PC-3 (cell line): ENCODE data around the gene PSMA3. TPM values are rescaled to one million over a fixed set of nuclear protein-coding genes. Genes with fewer than 3 reads are reported as not detected.
A peak's percentile ranks its signal among the peaks of the same experiment; 100 is the strongest.

ENCODE experiments used
- ATAC-seq: fragments of 200-7000 bp; cut with Tn5 transposase; 2 replicates; pipeline ENCODE4 v1.9.1; 2020; ENCODE audit warnings: mild to moderate bottlenecking, moderate library complexity
- BruUV-seq: library from RNA; stranded (reverse); fragments of 400-500 nt; replicated peaks from 2 replicates; lab custom pipeline; 2021; lab: Mats Ljungman, UMichigan
- CTCF ChIA-PET: fragments of 300-600 bp; sonication (Branson Sonifier 250); formaldehyde crosslinking; loops from one replicate; lab custom pipeline; 2022; ENCODE audit warnings: antibody characterized with exemption; lab: Charles Lee
- POLR2A ChIA-PET: fragments of 300-600 bp; sonication (Branson Sonifier 250); formaldehyde crosslinking; loops from one replicate; lab custom pipeline; 2022; ENCODE audit warnings: antibody characterized with exemption; ENCODE audit not compliant: unreplicated experiment; lab: Charles Lee
- DNase-seq: peaks from one replicate; pipeline ENCODE4 v3.0.0-alpha.2; 2015
- H2AFZ ChIP-seq: fragments of 300-600 bp; sonication (generic); 2 replicates; pipeline ENCODE4 v1.6.0; 2016; ENCODE audit warnings: antibody characterized with exemption, low read length
- H3F3A ChIP-seq: fragments of 300-600 bp; sonication (generic); one replicate; pipeline ENCODE4 v1.6.0; 2017; ENCODE audit warnings: antibody characterized with exemption, low read length, control low read depth, mild to moderate bottlenecking; ENCODE audit not compliant: unreplicated experiment
- H3K27ac ChIP-seq: fragments of 300-600 bp; sonication (generic); 2 replicates; pipeline ENCODE4 v1.5.1; 2016; ENCODE audit warnings: mild to moderate bottlenecking, low read length
- H3K27me3 ChIP-seq: fragments of 300-600 bp; sonication (generic); 2 replicates; pipeline ENCODE4 v1.6.1; 2016; ENCODE audit warnings: low read length, mixed read lengths
- H3K36me3 ChIP-seq: fragments of 300-600 bp; sonication (generic); 2 replicates; pipeline ENCODE4 v1.6.1; 2016; ENCODE audit warnings: low read depth, mixed run types, low read length, mixed read lengths
- H3K4me1 ChIP-seq: fragments of 300-600 bp; sonication (generic); 2 replicates; pipeline ENCODE4 v1.5.1; 2016; ENCODE audit warnings: low read length; ENCODE audit not compliant: insufficient read depth
- H3K4me2 ChIP-seq: fragments of 300-600 bp; sonication (generic); 2 replicates; pipeline ENCODE4 v1.6.0; 2016; ENCODE audit warnings: low read length
- H3K4me3 ChIP-seq: fragments of 300-600 bp; sonication (generic); 2 replicates; pipeline ENCODE4 v1.5.1; 2016; ENCODE audit warnings: mild to moderate bottlenecking, low read length, mixed read lengths
- H3K79me2 ChIP-seq: fragments of 300-600 bp; sonication (generic); 2 replicates; pipeline ENCODE4 v1.6.1; 2017; ENCODE audit warnings: low read length, mixed read lengths
- H3K9ac ChIP-seq: fragments of 300-600 bp; sonication (generic); 2 replicates; pipeline ENCODE4 v1.6.0; 2016; ENCODE audit warnings: mild to moderate bottlenecking, low read length
- H3K9me2 ChIP-seq: fragments of 300-600 bp; sonication (generic); replicated peaks from 2 replicates; pipeline ENCODE4 v1.6.1; 2016; ENCODE audit warnings: mixed run types, low read length, mixed read lengths
- H3K9me3 ChIP-seq: fragments of 300-600 bp; sonication (generic); 2 replicates; pipeline ENCODE4 v1.6.1; 2016; ENCODE audit warnings: low read length, mixed read lengths
- H4K20me1 ChIP-seq: fragments of 300-600 bp; sonication (generic); 2 replicates; pipeline ENCODE4 v1.6.1; 2016; ENCODE audit warnings: low read length, mixed read lengths
- EZH2 ChIP-seq: fragments of 300-600 bp; sonication (generic); IDR thresholded peaks from one replicate; pipeline ENCODE4 v1.6.1; 2017; ENCODE audit warnings: antibody characterized with exemption, mild to moderate bottlenecking, low read length; ENCODE audit not compliant: unreplicated experiment
- EZH2phosphoT487 ChIP-seq: fragments of 300-600 bp; sonication (generic); IDR thresholded peaks from 2 replicates; pipeline ENCODE4 v1.6.1; 2018; ENCODE audit warnings: mild to moderate bottlenecking, antibody characterized with exemption, low read length, borderline replicate concordance
- intact Hi-C: fragments of 100-400 bp; cut with micrococcal nuclease; formaldehyde crosslinking; loops from 2 replicates; pipeline ENCODE4 v1.9.0; 2023
- total RNA-seq: library from RNA; depleted of rRNA; stranded (reverse); fragments of >200 nt; gene quantifications from 2 replicates; pipeline ENCODE4 v1.2.3, GENCODE V29; 2014
- TF ChIP-seq, protein P1 (sequence below): fragments of 300-600 bp; sonication (generic); conservative IDR thresholded peaks from 2 replicates; pipeline ENCODE4 v1.5.1; 2017; ENCODE audit warnings: antibody characterized with exemption, low read depth, mild to moderate bottlenecking, low read length

Gene PSMA3
- total RNA-seq, 1 experiment from 2014 or later = 669 TPM

DNA sequence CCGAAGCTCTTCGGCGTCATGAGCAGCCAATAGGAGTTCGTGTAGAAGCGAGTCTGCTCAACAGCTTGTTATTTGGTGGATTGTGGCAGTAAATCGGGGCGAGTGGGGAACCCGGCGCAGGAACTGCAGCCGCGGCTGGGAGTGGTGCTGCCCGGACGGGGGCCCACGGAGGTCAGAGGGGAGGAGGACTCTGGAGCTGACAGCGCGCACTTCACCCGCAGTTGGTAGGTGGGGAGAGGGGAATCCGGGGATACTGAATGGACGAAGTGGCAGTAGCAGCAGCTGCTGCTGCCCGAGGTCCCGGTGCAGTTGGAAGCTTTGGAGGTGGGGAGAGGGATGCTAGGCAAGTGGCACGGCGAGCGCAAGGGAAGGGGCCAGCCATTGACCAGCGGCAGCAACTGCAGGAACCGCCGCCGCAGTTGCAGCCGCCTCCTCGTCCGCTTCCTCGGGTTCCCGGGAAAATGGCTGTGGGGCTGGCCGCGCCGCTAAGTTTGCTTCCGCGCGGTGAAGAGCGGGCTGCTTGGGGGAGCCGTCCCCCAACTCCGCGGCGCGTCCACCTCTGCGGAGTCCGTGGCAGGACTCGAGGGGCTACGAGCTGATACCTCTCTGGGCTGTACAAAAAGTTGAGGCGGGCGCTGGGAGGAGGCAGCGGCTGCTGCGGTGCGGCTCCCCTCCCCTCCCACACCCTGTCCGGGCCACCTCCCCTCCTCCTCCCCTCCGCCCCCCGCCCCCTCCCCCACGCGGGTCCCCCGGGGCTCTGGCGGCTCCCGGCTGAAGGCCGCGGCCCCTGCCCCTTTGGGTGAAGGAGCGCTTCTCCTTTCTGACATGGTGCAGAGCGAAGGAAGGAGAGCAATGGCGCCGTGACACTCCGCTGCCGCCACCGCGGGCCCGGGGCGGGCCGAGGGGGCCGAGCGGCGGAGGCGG, 54.1 kb downstream of the PSMA3 start, which contains the start of gene ARID4A:
TSS of gene ARID4A (plus strand) at position 79 of the 924 bp plus-strand sequence. CDS start 1,300 bp downstream, outside the sequence.
- intact Hi-C loops = loop anchor here (1.0 to 2.0 kb wide), 6 partner anchors 33 to 194 kb away; partner anchors contain the start of genes ACTR10, KIAA0586, PSMA3 and TIMM9
- Histone ChIP-seq H3K9me2 (no peaks in the 10 kb centered on the region), H3K27ac (peak within 1 kb of the TSS; percentile 78), H3K9me3 (no peaks in the 10 kb centered on the region), H3F3A (no peaks in the 10 kb centered on the region), H3K79me2 (peaks cover 69% of the 10 kb centered on the region), H3K4me2 (peak within 1 kb of the TSS; percentile 89), H3K4me3 (peak within 1 kb of the TSS; percentile 78), H2AFZ (peak within 1 kb of the TSS; percentile 92), H3K27me3 (no peaks in the 10 kb centered on the region), H3K4me1 (peaks cover 18% of the 10 kb centered on the region), H3K9ac (peak within 1 kb of the TSS; percentile 79), H4K20me1 (peaks cover 38% of the 10 kb centered on the region), H3K36me3 (peaks cover 32% of the 10 kb centered on the region)
- no peak for TF ChIP-seq EZH2
- TF ChIP-seq, protein P1, sequence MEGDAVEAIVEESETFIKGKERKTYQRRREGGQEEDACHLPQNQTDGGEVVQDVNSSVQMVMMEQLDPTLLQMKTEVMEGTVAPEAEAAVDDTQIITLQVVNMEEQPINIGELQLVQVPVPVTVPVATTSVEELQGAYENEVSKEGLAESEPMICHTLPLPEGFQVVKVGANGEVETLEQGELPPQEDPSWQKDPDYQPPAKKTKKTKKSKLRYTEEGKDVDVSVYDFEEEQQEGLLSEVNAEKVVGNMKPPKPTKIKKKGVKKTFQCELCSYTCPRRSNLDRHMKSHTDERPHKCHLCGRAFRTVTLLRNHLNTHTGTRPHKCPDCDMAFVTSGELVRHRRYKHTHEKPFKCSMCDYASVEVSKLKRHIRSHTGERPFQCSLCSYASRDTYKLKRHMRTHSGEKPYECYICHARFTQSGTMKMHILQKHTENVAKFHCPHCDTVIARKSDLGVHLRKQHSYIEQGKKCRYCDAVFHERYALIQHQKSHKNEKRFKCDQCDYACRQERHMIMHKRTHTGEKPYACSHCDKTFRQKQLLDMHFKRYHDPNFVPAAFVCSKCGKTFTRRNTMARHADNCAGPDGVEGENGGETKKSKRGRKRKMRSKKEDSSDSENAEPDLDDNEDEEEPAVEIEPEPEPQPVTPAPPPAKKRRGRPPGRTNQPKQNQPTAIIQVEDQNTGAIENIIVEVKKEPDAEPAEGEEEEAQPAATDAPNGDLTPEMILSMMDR = no peak
- no peak for TF ChIP-seq EZH2phosphoT487
- ATAC-seq (peak; percentile 22), DNase-seq (no peak)
- TSS peak; percentile 40 for BruUV-seq
- CTCF ChIA-PET = interaction anchor here (0.6 to 0.7 kb wide), 2 partner anchors 94 to 1646 kb away, joined by 3 read pairs; no protein-coding TSS in a partner anchor
- POLR2A ChIA-PET = interaction anchor here (0.5 to 1.0 kb wide), 17 partner anchors 10 to 195 kb away, joined by 3 to 19 read pairs (median 4); partner anchors contain the start of genes ACTR10, KIAA0586, PSMA3 and TIMM9

DNA sequence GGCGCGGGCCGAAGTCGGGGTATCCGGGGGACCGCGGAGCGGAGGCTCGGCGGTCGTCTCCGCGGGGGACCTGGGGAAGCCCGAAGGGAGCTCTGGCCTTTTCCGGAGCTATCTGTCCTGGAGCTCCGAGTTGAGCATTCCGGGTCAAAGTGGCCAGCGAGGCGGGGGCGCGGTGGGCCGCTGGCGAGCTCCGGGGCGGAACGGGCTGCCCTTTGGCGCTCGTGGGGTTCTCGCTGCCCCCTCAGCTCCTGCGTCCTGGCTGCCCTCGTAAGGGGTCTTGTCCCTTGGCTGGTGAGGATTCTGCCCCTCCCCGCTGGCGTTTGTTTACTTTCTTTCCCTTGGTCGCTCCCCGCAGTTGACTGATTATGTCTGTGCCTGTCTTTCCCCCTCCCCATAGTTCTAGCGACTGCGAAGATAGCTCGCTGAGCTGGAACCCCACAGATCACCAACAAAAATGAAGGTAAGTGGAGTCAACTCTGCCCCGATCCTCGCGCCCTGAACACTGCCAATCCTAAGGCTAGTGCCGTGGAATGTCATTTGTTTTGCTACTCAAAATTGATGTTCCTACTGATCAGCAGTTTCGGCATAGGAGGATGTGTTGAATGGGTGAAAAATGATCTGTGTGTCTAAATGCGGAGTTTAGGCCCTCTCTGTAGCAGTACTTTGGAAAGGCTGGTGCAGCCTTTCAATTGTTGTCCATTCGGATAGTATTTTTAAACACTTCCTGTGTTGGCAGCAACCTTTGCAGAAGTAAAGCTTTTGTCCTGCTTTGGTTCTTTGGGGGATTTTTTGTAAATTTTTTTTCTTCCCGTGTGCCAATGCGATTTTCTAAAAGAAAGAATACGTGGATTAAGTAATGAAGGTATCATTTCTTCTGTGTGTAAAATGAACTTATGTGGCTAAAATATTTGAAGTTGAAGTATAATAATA, 55.0 kb downstream of the PSMA3 start:
- no TSS peak for BruUV-seq
- H3K9me3 ChIP-seq = no peaks in the 10 kb centered on the region
- peaks cover 25% of the 10 kb centered on the region for H3K36me3 ChIP-seq
- CTCF ChIA-PET = no interaction called here
- DNase-seq (peak; percentile 53), ATAC-seq (no peak)
- peak overlapping the region; percentile 89 for H3K4me2 ChIP-seq
- peaks cover 29% of the 10 kb centered on the region for H4K20me1 ChIP-seq
- peaks cover 59% of the 10 kb centered on the region for H3K79me2 ChIP-seq
- TF ChIP-seq, protein P1 = no peak
- no peak for TF ChIP-seq EZH2phosphoT487
- TF ChIP-seq EZH2 = no peak
- peak overlapping the region; percentile 78 for H3K4me3 ChIP-seq
- POLR2A ChIA-PET = interaction anchor here (0.6 to 1.0 kb wide), 3 partner anchors 36 to 128 kb away, joined by 4 to 5 read pairs (median 4); partner anchors contain the start of genes KIAA0586 and TIMM9
- H3K4me1 ChIP-seq = peaks cover 18% of the 10 kb centered on the region
- intact Hi-C loops = loop anchor here (2.0 kb wide), 1 partner anchor 99 kb away; the partner anchor contains the start of gene ACTR10
- no peaks in the 10 kb centered on the region for H3F3A ChIP-seq
- H3K9me2 ChIP-seq = no peaks in the 10 kb centered on the region
- peak overlapping the region; percentile 45 for H3K9ac ChIP-seq
- no peaks in the 10 kb centered on the region for H3K27me3 ChIP-seq
- H2AFZ ChIP-seq = peak overlapping the region; percentile 92
- no peak overlapping the region for H3K27ac ChIP-seq
